ENCODE results near the gene GNL2.
"Not testable (repeated sequence)": the region's sequence is repeated elsewhere in the genome, so short reads cannot be mapped to it uniquely, and the experiment has no call there.

DNA sequence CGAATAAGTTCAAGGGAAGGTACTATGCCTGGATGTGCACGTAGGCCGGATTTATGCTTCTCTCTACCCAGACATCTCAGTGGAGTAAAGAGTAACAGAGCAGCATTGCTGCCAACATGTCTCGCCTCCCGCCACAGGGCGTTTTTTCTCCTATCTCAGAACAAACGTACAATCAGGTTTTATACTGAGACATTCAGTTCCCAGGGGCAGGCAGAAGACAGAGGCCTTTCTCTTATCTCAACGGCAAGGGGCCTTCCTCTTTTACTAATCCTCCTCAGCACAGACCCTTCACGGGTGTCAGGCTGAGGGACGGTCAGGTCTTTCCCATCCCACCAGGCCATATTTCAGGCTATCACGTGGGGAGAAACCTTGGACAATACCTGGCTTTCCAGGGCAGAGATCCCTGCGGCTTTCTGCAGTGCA lies 35.8 kb downstream of the GNL2 start:
- TF ChIP-seq POLR2A, POLR2AphosphoS5 (IDR thresholded peaks at IDR 0.05): not testable (repeated sequence)
- TF ChIP-seq, protein P1, sequence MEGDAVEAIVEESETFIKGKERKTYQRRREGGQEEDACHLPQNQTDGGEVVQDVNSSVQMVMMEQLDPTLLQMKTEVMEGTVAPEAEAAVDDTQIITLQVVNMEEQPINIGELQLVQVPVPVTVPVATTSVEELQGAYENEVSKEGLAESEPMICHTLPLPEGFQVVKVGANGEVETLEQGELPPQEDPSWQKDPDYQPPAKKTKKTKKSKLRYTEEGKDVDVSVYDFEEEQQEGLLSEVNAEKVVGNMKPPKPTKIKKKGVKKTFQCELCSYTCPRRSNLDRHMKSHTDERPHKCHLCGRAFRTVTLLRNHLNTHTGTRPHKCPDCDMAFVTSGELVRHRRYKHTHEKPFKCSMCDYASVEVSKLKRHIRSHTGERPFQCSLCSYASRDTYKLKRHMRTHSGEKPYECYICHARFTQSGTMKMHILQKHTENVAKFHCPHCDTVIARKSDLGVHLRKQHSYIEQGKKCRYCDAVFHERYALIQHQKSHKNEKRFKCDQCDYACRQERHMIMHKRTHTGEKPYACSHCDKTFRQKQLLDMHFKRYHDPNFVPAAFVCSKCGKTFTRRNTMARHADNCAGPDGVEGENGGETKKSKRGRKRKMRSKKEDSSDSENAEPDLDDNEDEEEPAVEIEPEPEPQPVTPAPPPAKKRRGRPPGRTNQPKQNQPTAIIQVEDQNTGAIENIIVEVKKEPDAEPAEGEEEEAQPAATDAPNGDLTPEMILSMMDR (IDR thresholded peaks at IDR 0.05) = not testable (repeated sequence)

Measured in sigmoid colon (tissue), 4 donors.